ENCODE measurements around the gene GABARAPL1.

Gene GABARAPL1

DNA sequence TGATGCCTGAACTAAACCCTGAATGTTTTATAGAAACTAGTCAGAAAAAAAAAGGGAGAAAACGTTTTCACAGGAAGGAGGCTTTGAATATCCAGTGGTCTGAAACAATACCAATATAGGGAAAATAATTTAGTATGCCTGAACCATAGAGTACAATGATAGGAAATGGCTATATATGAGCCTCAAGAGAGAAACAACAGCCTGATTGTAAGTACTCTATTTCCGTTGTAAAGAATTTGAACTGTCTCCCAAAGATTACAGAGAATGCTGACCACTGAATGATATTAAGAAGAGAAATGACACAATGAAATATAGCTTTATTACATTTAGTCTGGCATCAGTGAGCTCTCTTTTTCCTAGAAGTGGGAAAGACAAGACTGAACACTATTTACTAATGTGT lies 5.5 kb upstream of the GABARAPL1 start:
- Histone ChIP-seq H3K27ac (no peak overlapping the region), H3K36me3 (replicated peaks) (no peaks in the 10 kb centered on the region), H3K4me3 (ENCODE audit: low read depth, low read length) (no peak overlapping the region), H3K27me3 (replicated peaks) (no peaks in the 10 kb centered on the region)
- in situ Hi-C loops (cut with HindIII; ENCODE audit: low pct_ligation_motif_present, low sequenced_read_pairs) = no loop called here
- no peak for DNase-seq
- TF ChIP-seq, protein P1, sequence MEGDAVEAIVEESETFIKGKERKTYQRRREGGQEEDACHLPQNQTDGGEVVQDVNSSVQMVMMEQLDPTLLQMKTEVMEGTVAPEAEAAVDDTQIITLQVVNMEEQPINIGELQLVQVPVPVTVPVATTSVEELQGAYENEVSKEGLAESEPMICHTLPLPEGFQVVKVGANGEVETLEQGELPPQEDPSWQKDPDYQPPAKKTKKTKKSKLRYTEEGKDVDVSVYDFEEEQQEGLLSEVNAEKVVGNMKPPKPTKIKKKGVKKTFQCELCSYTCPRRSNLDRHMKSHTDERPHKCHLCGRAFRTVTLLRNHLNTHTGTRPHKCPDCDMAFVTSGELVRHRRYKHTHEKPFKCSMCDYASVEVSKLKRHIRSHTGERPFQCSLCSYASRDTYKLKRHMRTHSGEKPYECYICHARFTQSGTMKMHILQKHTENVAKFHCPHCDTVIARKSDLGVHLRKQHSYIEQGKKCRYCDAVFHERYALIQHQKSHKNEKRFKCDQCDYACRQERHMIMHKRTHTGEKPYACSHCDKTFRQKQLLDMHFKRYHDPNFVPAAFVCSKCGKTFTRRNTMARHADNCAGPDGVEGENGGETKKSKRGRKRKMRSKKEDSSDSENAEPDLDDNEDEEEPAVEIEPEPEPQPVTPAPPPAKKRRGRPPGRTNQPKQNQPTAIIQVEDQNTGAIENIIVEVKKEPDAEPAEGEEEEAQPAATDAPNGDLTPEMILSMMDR (IDR thresholded peaks at IDR 0.05; ENCODE audit: low read depth, low read length, missing control alignments) = no peak

DNA sequence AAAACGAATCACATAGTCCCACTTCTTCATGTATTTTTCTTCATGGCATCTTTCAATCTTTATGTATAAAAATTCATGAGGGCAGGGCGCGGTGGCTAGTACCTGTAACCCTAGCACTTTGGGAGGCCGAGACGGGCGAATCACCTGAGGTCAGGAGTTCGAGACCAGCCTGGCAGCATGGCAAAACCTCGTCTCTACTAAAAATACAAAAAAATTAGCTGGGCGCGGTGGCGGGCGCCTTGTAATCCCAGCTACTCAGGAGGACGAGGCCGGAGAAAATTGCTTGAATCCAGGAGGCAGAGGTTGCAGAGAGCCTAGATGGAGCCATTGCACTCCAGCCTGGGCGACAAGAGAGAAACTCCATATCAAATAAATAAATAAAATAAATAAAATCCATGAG lies 2.5 kb upstream of the GABARAPL1 start:
- no peaks in the 10 kb centered on the region for H3K27me3 ChIP-seq (replicated peaks)
- no peak overlapping the region for H3K27ac ChIP-seq
- in situ Hi-C loops (cut with HindIII; ENCODE audit: low pct_ligation_motif_present, low sequenced_read_pairs) = no loop called here
- H3K36me3 ChIP-seq (replicated peaks) = peaks cover 2% of the 10 kb centered on the region
- DNase-seq = no peak
- TF ChIP-seq, protein P1 (IDR thresholded peaks at IDR 0.05; ENCODE audit: low read depth, low read length, missing control alignments) = no peak
- no peak overlapping the region for H3K4me3 ChIP-seq (ENCODE audit: low read depth, low read length)

DNA sequence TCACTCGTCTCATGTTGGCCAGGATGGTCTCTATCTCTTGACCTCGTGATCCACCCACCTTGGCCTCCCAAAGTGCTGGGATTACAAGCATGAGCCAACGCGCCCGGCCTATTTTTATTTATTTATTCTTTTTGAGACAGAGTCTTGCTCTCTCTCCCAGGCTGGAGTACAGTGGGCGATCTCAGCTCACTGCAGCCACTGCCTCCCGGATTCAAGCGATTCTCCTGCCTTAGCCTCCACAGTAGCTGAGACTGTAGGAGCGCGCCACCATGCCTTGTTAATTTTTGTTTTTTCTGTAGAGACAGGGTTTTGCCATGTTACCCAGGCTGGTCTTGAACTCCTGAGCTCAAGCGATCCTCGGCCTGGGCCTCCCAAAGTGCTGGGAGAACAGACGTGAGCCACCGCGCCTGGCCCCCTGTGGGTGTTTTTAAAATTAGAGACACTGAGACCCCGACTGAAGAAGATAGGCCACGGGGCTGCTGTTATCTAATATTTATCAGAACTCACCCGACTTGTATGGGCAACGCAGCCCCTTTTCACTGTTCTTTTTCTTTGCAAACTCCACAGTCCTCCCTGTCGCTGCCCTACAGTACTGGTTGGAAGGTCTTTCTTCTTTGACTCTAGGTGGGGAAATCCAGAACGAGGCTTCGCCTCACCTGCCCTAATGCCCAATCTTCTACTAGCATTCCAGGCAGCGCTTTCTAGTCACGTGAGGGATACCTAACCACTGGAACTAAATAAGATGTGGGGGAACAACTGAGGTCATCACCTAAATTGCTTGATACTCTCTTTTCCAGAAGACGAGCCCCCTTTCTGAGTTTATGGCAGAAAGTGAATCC lies 1.4 kb upstream of the GABARAPL1 start:
- Histone ChIP-seq H3K36me3 (replicated peaks) (peaks cover 2% of the 10 kb centered on the region), H3K27ac (peak overlapping the region; percentile 99), H3K4me3 (ENCODE audit: low read depth, low read length) (no peak overlapping the region), H3K27me3 (replicated peaks) (no peaks in the 10 kb centered on the region)
- in situ Hi-C loops (cut with HindIII; ENCODE audit: low pct_ligation_motif_present, low sequenced_read_pairs) = no loop called here
- DNase-seq = no peak
- TF ChIP-seq, protein P1 (IDR thresholded peaks at IDR 0.05; ENCODE audit: low read depth, low read length, missing control alignments) = no peak

DNA sequence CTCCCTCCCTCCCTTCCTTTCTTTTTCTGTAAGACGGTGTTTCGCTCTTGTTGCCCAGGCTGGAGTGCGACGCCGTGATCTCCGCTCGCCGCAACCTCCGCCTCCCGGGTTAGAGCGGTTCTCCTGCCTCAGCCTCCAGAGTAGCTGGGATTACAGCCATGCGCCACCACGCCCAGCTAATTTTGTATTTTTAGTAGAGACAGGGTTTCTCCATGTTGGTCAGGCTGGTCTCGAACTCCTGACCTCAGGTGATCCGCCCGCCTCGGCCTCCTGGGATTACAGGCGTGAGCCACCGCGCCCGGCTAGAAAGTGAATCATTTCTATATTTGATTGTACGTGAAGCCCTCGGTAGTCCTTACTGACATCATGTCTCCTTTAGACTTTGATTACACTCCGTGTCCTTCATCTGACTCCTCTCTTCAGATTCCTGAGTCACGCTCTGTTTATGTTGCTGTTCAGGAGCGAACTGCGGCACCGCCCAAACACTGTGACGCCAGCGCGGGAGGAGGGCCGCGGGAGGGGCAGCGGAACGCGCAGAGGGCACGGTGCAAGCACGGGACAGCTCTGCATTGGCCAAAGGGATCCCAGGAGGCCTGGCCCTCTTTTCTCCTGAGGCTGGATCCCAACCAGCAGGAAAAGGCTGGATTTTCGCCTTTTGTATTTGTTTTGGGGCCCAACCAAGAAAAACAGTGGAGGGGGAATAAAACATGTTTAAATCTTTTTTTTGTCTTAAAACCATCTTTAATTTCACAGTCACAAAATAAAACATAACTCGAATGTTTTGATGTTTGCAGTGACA lies 538 bp upstream of the GABARAPL1 start:
- in situ Hi-C loops (cut with HindIII; ENCODE audit: low pct_ligation_motif_present, low sequenced_read_pairs) = no loop called here
- Histone ChIP-seq H3K36me3 (replicated peaks) (peaks cover 2% of the 10 kb centered on the region), H3K27ac (peak overlapping the region; percentile 99), H3K27me3 (replicated peaks) (no peaks in the 10 kb centered on the region), H3K4me3 (ENCODE audit: low read depth, low read length) (peak overlapping the region; percentile 97)
- peak; percentile 99 for DNase-seq
- TF ChIP-seq, protein P1 (IDR thresholded peaks at IDR 0.05; ENCODE audit: low read depth, low read length, missing control alignments) = no peak

DNA sequence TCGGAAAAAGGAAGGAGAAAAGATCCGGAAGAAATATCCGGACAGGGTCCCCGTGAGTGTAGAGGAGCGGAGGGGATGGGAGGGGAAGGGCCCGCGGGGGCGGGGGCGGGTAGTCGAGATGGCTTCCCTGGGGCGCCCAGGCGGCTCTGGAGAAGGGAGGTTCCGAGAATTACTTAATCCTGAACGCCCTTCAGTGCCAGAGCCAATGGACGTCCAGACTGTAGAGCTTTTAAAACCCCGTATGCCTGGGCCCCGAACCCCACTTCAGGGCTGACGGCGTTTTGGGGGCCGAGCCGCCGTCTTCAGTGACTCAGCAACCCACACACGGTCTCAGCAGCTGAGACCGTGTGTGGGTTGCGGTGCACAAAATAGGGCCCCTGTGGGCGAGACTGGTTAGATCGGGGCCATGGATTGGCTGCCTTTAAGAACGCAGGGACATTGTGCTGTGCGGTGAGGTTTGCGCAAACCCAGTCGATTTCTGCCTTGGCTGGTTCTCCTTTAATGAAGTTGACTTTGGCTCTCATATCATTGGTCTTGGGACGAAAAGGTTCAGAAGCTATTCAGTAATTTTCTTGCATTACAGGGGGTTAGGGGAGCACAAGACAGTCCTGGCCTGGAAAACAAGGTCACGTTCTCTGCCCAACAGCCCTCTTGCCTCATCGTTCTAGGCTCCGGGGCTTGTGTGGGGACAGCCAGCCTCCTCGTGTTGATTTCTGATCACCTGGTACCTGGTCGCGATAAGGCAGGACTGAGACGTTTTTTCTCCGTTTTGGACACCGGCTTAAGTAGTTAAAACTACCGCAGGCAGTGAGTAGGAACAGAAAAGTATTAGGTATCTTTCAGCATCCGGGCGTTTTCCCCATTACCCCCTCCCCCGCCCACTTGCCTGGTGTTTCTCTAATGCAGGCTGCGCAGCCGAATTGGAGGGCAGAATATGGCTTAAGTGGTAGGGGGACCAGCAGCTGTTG lies 775 bp downstream of the GABARAPL1 start:
- Histone ChIP-seq H3K27me3 (replicated peaks) (no peaks in the 10 kb centered on the region), H3K27ac (peak overlapping the region; percentile 99), H3K4me3 (ENCODE audit: low read depth, low read length) (peak overlapping the region; percentile 97), H3K36me3 (replicated peaks) (peaks cover 9% of the 10 kb centered on the region)
- DNase-seq = peak; percentile 86
- TF ChIP-seq, protein P1 (IDR thresholded peaks at IDR 0.05; ENCODE audit: low read depth, low read length, missing control alignments) = no peak
- in situ Hi-C loops (cut with HindIII; ENCODE audit: low pct_ligation_motif_present, low sequenced_read_pairs) = no loop called here

Measured in brain microvascular endothelial cell (primary cell).